ENCODE measurements around the gene TCF7L2.

Gene TCF7L2

GRCh38 chr10:113059371-113059780 is 109.3 kb downstream of the TCF7L2 start:
- Mint-ChIP-seq H3K4me3 (no peak overlapping the region), H3K36me3 (ENCODE audit: low read depth) (peaks cover under 1% of the 10 kb centered on the region), H3K9me3 (no peaks in the 10 kb centered on the region), H3K4me1 (peaks cover 32% of the 10 kb centered on the region), H3K27ac (no peak overlapping the region), H3K27me3 (ENCODE audit: low read depth) (no peaks in the 10 kb centered on the region)
- no peak for TF ChIP-seq CTCF (IDR thresholded peaks at IDR 0.05; ENCODE audit: unreplicated experiment in 3 of 3)

- Mint-ChIP-seq H3K4me3 (no peak overlapping the region), H3K4me1 (peaks cover 35% of the 10 kb centered on the region), H3K9me3 (no peaks in the 10 kb centered on the region), H3K36me3 (ENCODE audit: low read depth) (no peaks in the 10 kb centered on the region), H3K27me3 (ENCODE audit: low read depth) (no peaks in the 10 kb centered on the region), H3K27ac (no peak overlapping the region)
- TF ChIP-seq CTCF (IDR thresholded peaks at IDR 0.05; ENCODE audit: unreplicated experiment in 3 of 3), result no peak
Measured at GRCh38 chr10:113060201-113061053, 110.4 kb downstream of the TCF7L2 start.

- Mint-ChIP-seq H3K27me3 (ENCODE audit: low read depth) (no peaks in the 10 kb centered on the region), H3K27ac (peak overlapping the region in 2 of 3 experiments; percentile 79 to 85), H3K36me3 (ENCODE audit: low read depth) (no peaks in the 10 kb centered on the region), H3K9me3 (no peaks in the 10 kb centered on the region), H3K4me1 (peaks cover 35% of the 10 kb centered on the region), H3K4me3 (no peak overlapping the region)
- TF ChIP-seq CTCF (IDR thresholded peaks at IDR 0.05; ENCODE audit: unreplicated experiment in 3 of 3), result no peak
Measured at GRCh38 chr10:113061054-113061430, 111.0 kb downstream of the TCF7L2 start.

DNA sequence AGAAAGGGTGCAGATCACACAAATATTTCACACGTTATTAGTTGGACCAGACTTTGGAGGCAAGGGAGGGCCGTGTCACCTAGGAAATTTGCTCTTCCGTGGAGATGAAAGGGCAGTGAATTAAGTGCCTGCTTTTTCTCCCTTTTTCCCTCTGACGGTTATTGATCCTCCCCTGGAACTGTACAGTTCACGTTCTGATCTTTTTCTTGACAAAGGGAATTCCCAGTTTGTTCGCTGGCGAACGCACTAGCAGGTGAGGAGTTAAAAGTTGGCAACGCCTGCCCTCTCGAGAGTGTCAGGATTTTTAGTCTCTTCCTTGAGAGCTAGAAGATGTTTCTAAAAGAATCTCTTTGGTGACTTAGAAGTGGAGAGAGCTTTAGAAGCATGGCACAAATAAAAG is 111.5 kb downstream of the TCF7L2 start:
- H3K36me3 Mint-ChIP-seq (ENCODE audit: low read depth), result no peaks in the 10 kb centered on the region
- peak overlapping the region in 2 of 3 experiments; percentile 79 to 85 for H3K27ac Mint-ChIP-seq
- no peak for TF ChIP-seq CTCF (IDR thresholded peaks at IDR 0.05; ENCODE audit: unreplicated experiment in 3 of 3)
- H3K4me1 Mint-ChIP-seq, result peaks cover 35% of the 10 kb centered on the region
- no peaks in the 10 kb centered on the region for H3K27me3 Mint-ChIP-seq (ENCODE audit: low read depth)
- no peaks in the 10 kb centered on the region for H3K9me3 Mint-ChIP-seq
- H3K4me3 Mint-ChIP-seq, result no peak overlapping the region

- no peak for TF ChIP-seq CTCF (IDR thresholded peaks at IDR 0.05; ENCODE audit: unreplicated experiment in 3 of 3)
- Mint-ChIP-seq H3K4me3 (no peak overlapping the region), H3K27me3 (ENCODE audit: low read depth) (no peaks in the 10 kb centered on the region), H3K9me3 (no peaks in the 10 kb centered on the region), H3K4me1 (peaks cover 35% of the 10 kb centered on the region), H3K36me3 (ENCODE audit: low read depth) (peaks cover 7% of the 10 kb centered on the region), H3K27ac (peak overlapping the region in 2 of 3 experiments; percentile 10 to 85)
Measured at GRCh38 chr10:113063043-113063967, 113.3 kb downstream of the TCF7L2 start.

Measured in nephron (organoid).